Nephron (organoid): ENCODE data around the gene IQGAP1.

Source experiments
- H3K27ac Mint-ChIP-seq, 3 experiments: 2 replicates each; pipeline ENCODE4 v1.8.0; 2020; ENCODE audit warnings: mixed read lengths in 3 of 3, mild to moderate bottlenecking in 2 of 3, moderate library complexity in 1 of 3
- H3K27me3 Mint-ChIP-seq: 2 replicates; pipeline ENCODE4 v1.8.0; 2021; ENCODE audit warnings: low read depth, mild to moderate bottlenecking, moderate library complexity, mixed read lengths
- H3K36me3 Mint-ChIP-seq: 2 replicates; pipeline ENCODE4 v1.8.0; 2020; ENCODE audit warnings: low read depth, mixed read lengths
- H3K4me1 Mint-ChIP-seq: 2 replicates; pipeline ENCODE4 v1.8.0; 2020; ENCODE audit warnings: mixed read lengths
- H3K4me3 Mint-ChIP-seq, 3 experiments: 2 replicates each; pipeline ENCODE4 v1.8.0; 2020; ENCODE audit warnings: mild to moderate bottlenecking in 3 of 3, mixed read lengths in 3 of 3, moderate library complexity in 2 of 3
- H3K9me3 Mint-ChIP-seq: 2 replicates; pipeline ENCODE4 v1.8.0; 2020; ENCODE audit warnings: mixed read lengths
- TF ChIP-seq, protein P1 (sequence below), 3 experiments: fragments of 200-600 bp; sonication (generic); IDR thresholded peaks; one replicate each; pipeline ENCODE4 v1.5.0; 2021; ENCODE audit warnings: antibody characterized with exemption in 3 of 3; ENCODE audit not compliant: unreplicated experiment in 3 of 3

The IQGAP1 gene

GRCh38 chr15:90487186-90487585 lies 99.1 kb downstream of the IQGAP1 start:
- no peak overlapping the region for H3K4me3 Mint-ChIP-seq
- peaks cover 52% of the 10 kb centered on the region for H3K36me3 Mint-ChIP-seq
- H3K4me1 Mint-ChIP-seq: no peaks in the 10 kb centered on the region
- H3K27ac Mint-ChIP-seq: no peak overlapping the region
- no peaks in the 10 kb centered on the region for H3K9me3 Mint-ChIP-seq
- H3K27me3 Mint-ChIP-seq: no peaks in the 10 kb centered on the region
- TF ChIP-seq, protein P1, sequence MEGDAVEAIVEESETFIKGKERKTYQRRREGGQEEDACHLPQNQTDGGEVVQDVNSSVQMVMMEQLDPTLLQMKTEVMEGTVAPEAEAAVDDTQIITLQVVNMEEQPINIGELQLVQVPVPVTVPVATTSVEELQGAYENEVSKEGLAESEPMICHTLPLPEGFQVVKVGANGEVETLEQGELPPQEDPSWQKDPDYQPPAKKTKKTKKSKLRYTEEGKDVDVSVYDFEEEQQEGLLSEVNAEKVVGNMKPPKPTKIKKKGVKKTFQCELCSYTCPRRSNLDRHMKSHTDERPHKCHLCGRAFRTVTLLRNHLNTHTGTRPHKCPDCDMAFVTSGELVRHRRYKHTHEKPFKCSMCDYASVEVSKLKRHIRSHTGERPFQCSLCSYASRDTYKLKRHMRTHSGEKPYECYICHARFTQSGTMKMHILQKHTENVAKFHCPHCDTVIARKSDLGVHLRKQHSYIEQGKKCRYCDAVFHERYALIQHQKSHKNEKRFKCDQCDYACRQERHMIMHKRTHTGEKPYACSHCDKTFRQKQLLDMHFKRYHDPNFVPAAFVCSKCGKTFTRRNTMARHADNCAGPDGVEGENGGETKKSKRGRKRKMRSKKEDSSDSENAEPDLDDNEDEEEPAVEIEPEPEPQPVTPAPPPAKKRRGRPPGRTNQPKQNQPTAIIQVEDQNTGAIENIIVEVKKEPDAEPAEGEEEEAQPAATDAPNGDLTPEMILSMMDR (IDR thresholded peaks at IDR 0.05; ENCODE audit: unreplicated experiment in 3 of 3): no peak

DNA sequence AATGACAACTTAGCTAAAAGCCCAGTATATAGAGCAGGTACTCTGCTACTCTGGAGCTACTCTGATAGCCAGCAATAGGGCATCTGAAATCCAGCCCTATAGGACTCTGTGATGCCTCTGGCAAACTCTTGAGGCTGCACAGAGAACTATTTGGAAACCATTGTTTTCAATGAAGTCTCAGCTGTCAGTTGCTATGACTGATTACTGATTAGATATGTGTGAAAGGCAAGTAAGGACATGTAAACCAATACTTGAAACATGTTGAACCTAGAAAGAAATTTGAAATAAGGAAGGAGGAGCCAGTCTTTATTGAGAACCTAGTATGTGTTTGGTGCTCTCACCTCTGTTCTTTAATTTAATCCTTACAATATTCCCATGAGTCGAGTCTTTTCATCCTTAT lies 101.5 kb downstream of the IQGAP1 start:
- H3K4me1 Mint-ChIP-seq: no peaks in the 10 kb centered on the region
- H3K4me3 Mint-ChIP-seq: no peak overlapping the region
- no peaks in the 10 kb centered on the region for H3K27me3 Mint-ChIP-seq
- no peak overlapping the region for H3K27ac Mint-ChIP-seq
- H3K9me3 Mint-ChIP-seq: no peaks in the 10 kb centered on the region
- H3K36me3 Mint-ChIP-seq: peaks cover 68% of the 10 kb centered on the region
- TF ChIP-seq, protein P1 (IDR thresholded peaks at IDR 0.05; ENCODE audit: unreplicated experiment in 3 of 3): no peak

- no peak overlapping the region for H3K4me3 Mint-ChIP-seq
- H3K36me3 Mint-ChIP-seq: peaks cover 71% of the 10 kb centered on the region
- H3K9me3 Mint-ChIP-seq: no peaks in the 10 kb centered on the region
- H3K27ac Mint-ChIP-seq: no peak overlapping the region
- TF ChIP-seq, protein P1 (IDR thresholded peaks at IDR 0.05; ENCODE audit: unreplicated experiment in 3 of 3): no peak
- no peaks in the 10 kb centered on the region for H3K4me1 Mint-ChIP-seq
- no peaks in the 10 kb centered on the region for H3K27me3 Mint-ChIP-seq
Measured at GRCh38 chr15:90489944-90490343, 101.9 kb downstream of the IQGAP1 start.

GRCh38 chr15:90493647-90494046 lies 105.6 kb downstream of the IQGAP1 start:
- TF ChIP-seq, protein P1 (IDR thresholded peaks at IDR 0.05; ENCODE audit: unreplicated experiment in 3 of 3): no peak
- no peaks in the 10 kb centered on the region for H3K27me3 Mint-ChIP-seq
- H3K27ac Mint-ChIP-seq: no peak overlapping the region

GRCh38 chr15:90495067-90495466 lies 107.0 kb downstream of the IQGAP1 start:
- no peaks in the 10 kb centered on the region for H3K27me3 Mint-ChIP-seq
- peaks cover 80% of the 10 kb centered on the region for H3K36me3 Mint-ChIP-seq
- no peaks in the 10 kb centered on the region for H3K4me1 Mint-ChIP-seq
- no peak overlapping the region for H3K4me3 Mint-ChIP-seq
- H3K9me3 Mint-ChIP-seq: no peaks in the 10 kb centered on the region
- H3K27ac Mint-ChIP-seq: no peak overlapping the region
- TF ChIP-seq, protein P1 (IDR thresholded peaks at IDR 0.05; ENCODE audit: unreplicated experiment in 3 of 3): no peak

More at GRCh38 chr15:90493647-90494046, 105.6 kb downstream of the IQGAP1 start:
- H3K4me3 Mint-ChIP-seq: no peak overlapping the region
- peaks cover 72% of the 10 kb centered on the region for H3K36me3 Mint-ChIP-seq
- H3K9me3 Mint-ChIP-seq: no peaks in the 10 kb centered on the region
- no peaks in the 10 kb centered on the region for H3K4me1 Mint-ChIP-seq

DNA sequence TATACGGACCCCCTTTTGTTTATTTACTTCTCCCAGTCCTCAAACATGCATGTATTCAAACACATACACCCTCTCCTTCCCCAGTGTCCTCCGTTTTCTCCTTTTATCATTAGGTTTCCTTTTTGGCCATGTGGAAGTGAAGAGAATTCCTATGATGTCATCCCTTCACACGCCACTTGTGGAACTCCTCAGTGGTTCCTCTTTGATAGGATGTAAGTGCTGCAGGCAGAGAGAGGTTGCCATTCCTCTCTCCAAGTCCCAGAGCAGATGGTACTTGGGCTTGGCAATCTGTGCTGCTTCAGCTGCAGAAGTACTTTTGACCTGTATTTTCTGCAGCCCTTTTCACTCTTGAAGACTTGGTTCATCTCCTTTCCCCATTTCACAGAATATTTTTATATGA lies 108.7 kb downstream of the IQGAP1 start:
- TF ChIP-seq, protein P1 (IDR thresholded peaks at IDR 0.05; ENCODE audit: unreplicated experiment in 3 of 3): no peak
- no peaks in the 10 kb centered on the region for H3K9me3 Mint-ChIP-seq
- H3K4me3 Mint-ChIP-seq: no peak overlapping the region
- no peaks in the 10 kb centered on the region for H3K27me3 Mint-ChIP-seq
- peaks cover 71% of the 10 kb centered on the region for H3K36me3 Mint-ChIP-seq
- H3K4me1 Mint-ChIP-seq: no peaks in the 10 kb centered on the region
- no peak overlapping the region for H3K27ac Mint-ChIP-seq
